ENCODE data around the gene ANGPT4.

- TF ChIP-seq NFYB (IDR thresholded peaks at IDR 0.05; ENCODE audit: insufficient read depth, low read depth, low read length) (no peak), SUPT20H (IDR thresholded peaks at IDR 0.05; ENCODE audit: borderline replicate concordance, control insufficient read depth, low read depth, low read length) (no peak), CTCF (IDR thresholded peaks at IDR 0.05 in 2 of 3, conservative IDR thresholded peaks at IDR 0.05 in 1 of 3; ENCODE audit: control insufficient read depth in 2 of 3, extremely low read depth in 1 of 3, insufficient read depth in 1 of 3, low read depth in 3 of 3, low read length in 3 of 3) (no peak), JUNB (IDR thresholded peaks at IDR 0.05) (no peak), JUND (IDR thresholded peaks at IDR 0.05; ENCODE audit: low read depth, low read length) (no peak), NR2C2 (IDR thresholded peaks at IDR 0.05; ENCODE audit: borderline replicate concordance, control insufficient read depth, insufficient read length, low read depth) (no peak), MYC (IDR thresholded peaks at IDR 0.05; ENCODE audit: insufficient read depth, insufficient read length, insufficient replicate concordance, low read length, severe bottlenecking) (no peak), ZBTB11 (CRISPR knock-in tag; IDR thresholded peaks at IDR 0.05) (no peak), RAD21 (IDR thresholded peaks at IDR 0.05; ENCODE audit: insufficient read depth, low read depth, low read length) (no peak), REST (IDR thresholded peaks at IDR 0.05; ENCODE audit: low read depth, low read length) (no peak), KDM1A (IDR thresholded peaks at IDR 0.05; ENCODE audit: borderline replicate concordance) (no peak), CBX3 (IDR thresholded peaks at IDR 0.05; ENCODE audit: borderline replicate concordance, low read depth) (no peak), TCF12 (IDR thresholded peaks at IDR 0.05; ENCODE audit: low read depth, low read length) (no peak)
Observed at GRCh38 chr20:855466-856360, 60.4 kb downstream of the ANGPT4 start.
